Right ventricle myocardium superior (tissue), 1 donor: ENCODE measurements around the gene CRYBG1. TPM values are rescaled to one million over a fixed set of nuclear protein-coding genes. Genes with fewer than 3 reads are reported as not detected.

ENCODE experiments used
- ATAC-seq: fragments of 200-7000 bp; cut with Tn5 transposase; one replicate; pipeline ENCODE4 v1.9.1; 2020; ENCODE audit warnings: mild to moderate bottlenecking; ENCODE audit not compliant: poor library complexity
- DNase-seq: peaks from one replicate; pipeline ENCODE4 v3.0.0-alpha.2; 2020
- intact Hi-C: fragments of 100-400 bp; cut with DNase I; formaldehyde crosslinking; loops from one replicate; pipeline ENCODE4 v1.11.2; 2022
- total RNA-seq: library from RNA; stranded (reverse); fragmentation: NEBNext Ultra II Directional; extraction: Animal tissue kit (Norgen Biotek cat#: 25700); gene quantifications from one replicate; pipeline ENCODE4 v1.2.1, GENCODE V29; 2021
- donor health status: DM: no; HTN: yes; CAD: no; lungs with severe emphysema.

CRYBG1 gene
- total RNA-seq, 1 donor from 2014 or later, result 1.6 TPM

GRCh38 chr6:106445508-106445878 is 85.0 kb downstream of the CRYBG1 start:
- no peak for ATAC-seq
- intact Hi-C loops, result loop anchor here (5.0 kb wide), 2 partner anchors 122 to 532 kb away; no protein-coding TSS in a partner anchor
- no peak for DNase-seq

- DNase-seq (no peak), ATAC-seq (no peak)
- intact Hi-C loops, result loop anchor here (5.0 kb wide), 2 partner anchors 121 to 531 kb away; no protein-coding TSS in a partner anchor
These were observed 85.9 kb downstream of the CRYBG1 start for GRCh38 chr6:106446287-106446885.

- ATAC-seq (no peak), DNase-seq (no peak)
- intact Hi-C loops, result loop anchor here (5.0 kb wide), 2 partner anchors 120 to 530 kb away; no protein-coding TSS in a partner anchor
These were observed 86.5 kb downstream of the CRYBG1 start for GRCh38 chr6:106446983-106447382.

- DNase-seq (peak; percentile 50), ATAC-seq (peak; percentile 71)
- intact Hi-C loops, result loop anchor here (5.0 kb wide), 2 partner anchors 119 to 529 kb away; no protein-coding TSS in a partner anchor
These were observed 87.5 kb downstream of the CRYBG1 start for GRCh38 chr6:106448000-106448426.

GRCh38 chr6:106450653-106451052 is 90.1 kb downstream of the CRYBG1 start:
- intact Hi-C loops, result no loop called here
- no peak for ATAC-seq

GRCh38 chr6:106451439-106451838 is 90.9 kb downstream of the CRYBG1 start:
- DNase-seq, result no peak
- intact Hi-C loops, result no loop called here
- no peak for ATAC-seq

More at GRCh38 chr6:106450653-106451052, 90.1 kb downstream of the CRYBG1 start:
- DNase-seq, result no peak

GRCh38 chr6:106452628-106453027 is 92.1 kb downstream of the CRYBG1 start:
- intact Hi-C loops, result no loop called here
- no peak for ATAC-seq
- no peak for DNase-seq

- DNase-seq (no peak), ATAC-seq (no peak)
- intact Hi-C loops, result no loop called here
These were observed 93.3 kb downstream of the CRYBG1 start for GRCh38 chr6:106453756-106454367.

- DNase-seq, result no peak
- ATAC-seq, result no peak
- intact Hi-C loops, result no loop called here
These were observed 96.2 kb downstream of the CRYBG1 start for GRCh38 chr6:106456756-106457155.

- ATAC-seq (no peak), DNase-seq (no peak)
- intact Hi-C loops, result no loop called here
These were observed 97.8 kb downstream of the CRYBG1 start for GRCh38 chr6:106458021-106458986.

- intact Hi-C loops, result no loop called here
- no peak for ATAC-seq
- DNase-seq, result no peak
These were observed 100.0 kb downstream of the CRYBG1 start for GRCh38 chr6:106460481-106460880.

GRCh38 chr6:106461084-106461483 is 100.6 kb downstream of the CRYBG1 start:
- DNase-seq, result no peak
- ATAC-seq, result no peak
- intact Hi-C loops, result no loop called here

GRCh38 chr6:106462923-106463557 is 102.5 kb downstream of the CRYBG1 start:
- intact Hi-C loops, result no loop called here
- DNase-seq, result no peak
- no peak for ATAC-seq

- ATAC-seq (no peak), DNase-seq (no peak)
- intact Hi-C loops, result no loop called here
These were observed 105.7 kb downstream of the CRYBG1 start for GRCh38 chr6:106466211-106466610.

GRCh38 chr6:106468935-106469334 is 108.4 kb downstream of the CRYBG1 start:
- intact Hi-C loops, result no loop called here
- no peak for DNase-seq

GRCh38 chr6:106469882-106470281 is 109.4 kb downstream of the CRYBG1 start:
- ATAC-seq, result no peak
- intact Hi-C loops, result no loop called here
- no peak for DNase-seq

More at GRCh38 chr6:106468935-106469334, 108.4 kb downstream of the CRYBG1 start:
- ATAC-seq, result no peak

GRCh38 chr6:106470316-106470715 is 109.8 kb downstream of the CRYBG1 start:
- ATAC-seq (no peak), DNase-seq (no peak)
- intact Hi-C loops, result no loop called here

GRCh38 chr6:106470811-106471210 is 110.3 kb downstream of the CRYBG1 start:
- ATAC-seq (no peak), DNase-seq (no peak)
- intact Hi-C loops, result no loop called here

GRCh38 chr6:106473812-106474211 is 113.3 kb downstream of the CRYBG1 start:
- intact Hi-C loops, result no loop called here
- DNase-seq, result no peak
- no peak for ATAC-seq
